GM23338 (cell line): ENCODE measurements around the gene VSIG10L2.

Experiments
- CREB1 ChIP-seq: fragments of 250-450 bp; sonication (Bioruptor Pico); IDR thresholded peaks from 2 replicates; pipeline ENCODE4 v1.5.0; 2020; ENCODE audit warnings: low read depth, mild to moderate bottlenecking, moderate library complexity
- CTCF ChIP-seq, 2 experiments: fragments of 200-600 bp in 1 of 2; sonication (generic) in 1 of 2; conservative IDR thresholded peaks; 2 replicates each; pipeline versions ENCODE4 v1.5.1 to v1.6.1; 2016 to 2017; ENCODE audit warnings: antibody characterized with exemption in 2 of 2, low read depth in 2 of 2, mild to moderate bottlenecking in 2 of 2, moderate library complexity in 1 of 2
- ETS1 ChIP-seq: IDR thresholded peaks from 2 replicates; pipeline ENCODE4 v1.6.1; 2016; ENCODE audit warnings: antibody characterized with exemption
- EZH2 ChIP-seq: fragments of 200-600 bp; sonication (generic); IDR thresholded peaks from one replicate; pipeline ENCODE4 v1.8.0; 2017; ENCODE audit warnings: antibody characterized with exemption, mild to moderate bottlenecking, low read depth; ENCODE audit not compliant: unreplicated experiment
- EZH2phosphoT487 ChIP-seq: fragments of 200-600 bp; sonication (generic); IDR thresholded peaks from one replicate; pipeline ENCODE4 v1.8.1; 2018; ENCODE audit warnings: antibody characterized with exemption; ENCODE audit not compliant: unreplicated experiment
- JUNB ChIP-seq: IDR thresholded peaks from one replicate; pipeline ENCODE4 v1.6.1; 2016; ENCODE audit warnings: antibody characterized with exemption; ENCODE audit not compliant: unreplicated experiment
- NANOG ChIP-seq: IDR thresholded peaks from 2 replicates; pipeline ENCODE4 v1.6.1; 2016; ENCODE audit warnings: antibody characterized with exemption, borderline replicate concordance
- POLR2AphosphoS5 ChIP-seq: IDR thresholded peaks from 2 replicates; pipeline ENCODE4 v1.6.1; 2016; ENCODE audit warnings: antibody characterized with exemption, low read depth
- REST ChIP-seq: IDR thresholded peaks from one replicate; pipeline ENCODE4 v1.6.1; 2018; ENCODE audit warnings: antibody characterized with exemption; ENCODE audit not compliant: unreplicated experiment
- STAT1 ChIP-seq: IDR thresholded peaks from one replicate; pipeline ENCODE4 v1.6.1; 2016; ENCODE audit warnings: antibody characterized with exemption; ENCODE audit not compliant: unreplicated experiment
- ZNF114 ChIP-seq: fragments of 250-450 bp; sonication (Bioruptor Pico); IDR thresholded peaks from 2 replicates; pipeline ENCODE4 v1.5.0; 2020; ENCODE audit warnings: mild to moderate bottlenecking, moderate library complexity
- ZNF331 ChIP-seq: fragments of 250-450 bp; sonication (Bioruptor Pico); IDR thresholded peaks from 2 replicates; pipeline ENCODE4 v1.5.0; 2020; ENCODE audit warnings: low read depth, mild to moderate bottlenecking, moderate library complexity
- ZNF462 ChIP-seq: fragments of 250-450 bp; sonication (Bioruptor Pico); IDR thresholded peaks from 2 replicates; pipeline ENCODE4 v1.5.0; 2020; ENCODE audit warnings: mild to moderate bottlenecking, moderate library complexity

GRCh38 chr11:125940145-125940544 lies 5.7 kb upstream of the VSIG10L2 start:
- TF ChIP-seq CTCF (conservative IDR thresholded peaks at IDR 0.05; ENCODE audit: low read depth in 2 of 2) (no peak), ETS1 (no peak), NANOG (no peak), REST (no peak), EZH2phosphoT487 (no peak), POLR2AphosphoS5 (no peak), EZH2 (no peak), JUNB (no peak), CREB1 (CRISPR knock-in tag) (no peak), STAT1 (no peak), ZNF331 (CRISPR knock-in tag) (no peak), ZNF462 (no peak), ZNF114 (no peak)
